Stimulated activated CD4-positive, alpha-beta T cell treated with anti-CD3 and anti-CD28 coated beads, Interleukin-2, amount 100 ng/mL, for 4 hours (primary cell): ENCODE measurements around the gene FAAP100.

ENCODE experiments used
- DNase-seq: peaks from one replicate; pipeline ENCODE4 v3.0.0-alpha.2; 2020; ENCODE audit warnings: low read depth

The FAAP100 gene

DNA sequence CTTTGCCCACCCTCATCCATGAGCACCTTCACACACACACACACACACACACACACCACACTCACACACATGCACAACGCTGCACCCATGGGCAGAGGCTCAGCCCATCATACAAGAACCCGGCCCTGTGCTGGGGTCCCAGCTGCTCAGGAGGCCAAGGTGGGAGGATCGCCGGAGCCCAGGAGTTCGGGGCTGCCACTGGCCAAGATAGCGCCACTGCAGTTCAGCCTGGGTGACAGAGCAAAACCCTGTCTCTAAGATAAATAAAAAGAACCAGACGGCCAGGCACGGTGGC lies 27.3 kb downstream of the FAAP100 start:
- no peak for DNase-seq

DNA sequence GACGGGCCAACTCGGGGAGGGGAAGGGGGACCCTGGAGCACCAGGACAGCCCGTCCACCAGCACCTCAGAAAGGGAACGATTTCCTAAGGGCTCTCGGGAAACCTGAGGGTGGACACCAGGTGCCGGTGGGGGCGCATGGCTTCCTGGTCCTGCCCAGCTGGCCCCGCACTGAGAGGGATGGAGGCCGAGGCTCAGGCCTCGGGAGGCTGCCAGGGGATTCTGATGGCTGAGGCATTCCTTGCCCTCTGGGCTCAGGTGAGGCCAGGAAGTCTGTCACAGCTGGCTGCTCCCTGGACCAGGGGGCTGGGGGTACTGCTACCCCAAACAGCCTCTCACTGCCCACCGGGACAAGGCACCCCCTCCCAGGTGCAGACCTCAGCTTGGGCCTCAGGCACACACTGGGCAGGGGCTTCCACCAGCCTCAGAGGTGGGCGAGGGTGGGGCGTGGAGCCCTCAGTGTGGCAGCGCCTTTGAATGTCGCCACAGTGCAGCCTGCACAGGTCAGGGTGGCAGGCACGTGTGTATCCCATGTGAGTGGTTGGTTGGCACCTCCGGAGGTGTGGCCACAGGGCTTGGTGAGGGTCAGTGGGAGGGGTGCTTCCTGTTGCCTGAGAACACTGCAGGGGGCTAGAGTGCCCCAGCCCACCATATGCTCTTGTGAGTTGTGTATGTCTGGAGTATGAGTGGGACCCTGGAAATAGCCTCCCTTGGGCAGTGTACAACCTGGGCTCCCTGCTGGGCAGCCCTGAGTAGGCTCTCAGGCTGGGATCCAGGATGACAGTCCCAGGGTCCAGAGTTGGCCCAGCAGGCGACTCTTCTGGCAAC lies 27.9 kb downstream of the FAAP100 start:
- DNase-seq, result no peak

DNA sequence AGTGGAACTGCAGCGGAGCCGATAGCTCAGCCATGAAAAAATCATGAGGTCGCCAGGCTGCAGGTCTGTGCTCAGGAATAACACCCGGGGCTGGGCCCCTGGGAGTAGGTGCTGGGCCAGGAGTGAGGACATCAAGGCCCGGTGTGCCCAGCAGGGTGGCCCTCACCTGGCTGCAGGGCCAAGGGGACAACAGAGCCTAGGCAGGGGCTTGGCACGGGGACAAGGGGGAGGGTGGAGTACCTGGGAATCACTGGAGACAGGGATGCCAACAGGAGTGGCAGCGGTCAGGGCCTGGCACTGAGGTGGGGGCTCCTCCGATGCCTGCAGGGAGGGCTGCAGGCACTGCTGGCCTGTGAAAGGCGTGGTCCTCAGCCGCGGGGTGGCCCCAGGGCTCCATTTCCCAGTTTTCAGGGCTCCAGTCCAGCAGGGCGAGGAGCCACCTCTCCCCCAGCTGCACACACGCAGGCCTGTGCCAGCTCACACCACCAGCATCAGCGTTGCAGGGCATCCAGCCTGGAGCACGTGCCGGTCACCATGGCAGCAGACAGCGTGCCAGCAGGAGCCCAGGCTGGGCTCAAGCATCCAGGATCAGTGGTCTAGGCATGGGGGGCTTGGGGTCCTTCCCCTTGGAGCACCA lies 28.6 kb downstream of the FAAP100 start:
- DNase-seq, result no peak

DNA sequence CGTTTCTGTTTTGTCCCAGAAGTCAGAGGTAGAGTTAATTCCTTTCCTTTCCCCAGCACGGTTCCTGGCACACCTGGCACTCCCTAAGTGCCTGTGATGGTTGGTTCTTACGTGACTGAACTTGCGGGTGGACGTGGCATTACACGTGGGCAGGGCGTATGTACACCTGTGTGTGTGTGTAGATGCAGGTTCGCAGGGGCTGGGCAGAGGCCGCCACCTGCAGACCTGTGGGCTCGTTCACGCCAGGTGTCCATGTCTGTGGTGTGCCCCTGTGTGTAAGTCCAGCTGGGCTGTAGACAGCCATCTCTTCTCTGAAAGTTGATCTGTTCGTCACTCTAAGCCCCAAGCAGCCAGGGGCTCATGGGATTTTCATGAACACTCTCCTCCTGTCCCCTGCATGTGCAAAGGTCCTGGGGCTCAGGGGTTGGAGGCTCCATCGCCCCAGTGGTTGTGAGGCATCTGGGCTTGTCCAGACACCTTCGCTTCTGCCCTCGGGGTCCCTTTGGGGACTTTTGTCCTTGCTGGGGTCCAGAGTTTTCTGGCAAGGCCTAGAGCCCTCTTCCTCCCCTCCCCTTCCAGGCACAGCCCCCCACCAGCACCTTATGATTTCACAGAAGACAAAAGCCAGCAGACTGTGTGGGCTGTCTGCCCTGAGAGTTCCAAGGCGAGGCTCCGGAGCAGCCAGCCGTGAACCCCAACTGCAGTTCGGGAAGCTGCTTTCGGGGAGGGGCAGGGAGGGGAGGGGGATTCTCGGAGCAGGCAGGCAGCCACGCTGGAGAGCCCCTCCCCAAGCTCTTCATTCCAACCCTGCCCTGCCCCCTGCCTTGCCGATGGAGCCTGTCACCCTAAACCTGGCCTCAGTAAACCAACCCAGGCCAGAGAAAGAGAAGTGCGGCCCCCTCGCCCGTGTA lies 29.4 kb downstream of the FAAP100 start:
- no peak for DNase-seq

DNA sequence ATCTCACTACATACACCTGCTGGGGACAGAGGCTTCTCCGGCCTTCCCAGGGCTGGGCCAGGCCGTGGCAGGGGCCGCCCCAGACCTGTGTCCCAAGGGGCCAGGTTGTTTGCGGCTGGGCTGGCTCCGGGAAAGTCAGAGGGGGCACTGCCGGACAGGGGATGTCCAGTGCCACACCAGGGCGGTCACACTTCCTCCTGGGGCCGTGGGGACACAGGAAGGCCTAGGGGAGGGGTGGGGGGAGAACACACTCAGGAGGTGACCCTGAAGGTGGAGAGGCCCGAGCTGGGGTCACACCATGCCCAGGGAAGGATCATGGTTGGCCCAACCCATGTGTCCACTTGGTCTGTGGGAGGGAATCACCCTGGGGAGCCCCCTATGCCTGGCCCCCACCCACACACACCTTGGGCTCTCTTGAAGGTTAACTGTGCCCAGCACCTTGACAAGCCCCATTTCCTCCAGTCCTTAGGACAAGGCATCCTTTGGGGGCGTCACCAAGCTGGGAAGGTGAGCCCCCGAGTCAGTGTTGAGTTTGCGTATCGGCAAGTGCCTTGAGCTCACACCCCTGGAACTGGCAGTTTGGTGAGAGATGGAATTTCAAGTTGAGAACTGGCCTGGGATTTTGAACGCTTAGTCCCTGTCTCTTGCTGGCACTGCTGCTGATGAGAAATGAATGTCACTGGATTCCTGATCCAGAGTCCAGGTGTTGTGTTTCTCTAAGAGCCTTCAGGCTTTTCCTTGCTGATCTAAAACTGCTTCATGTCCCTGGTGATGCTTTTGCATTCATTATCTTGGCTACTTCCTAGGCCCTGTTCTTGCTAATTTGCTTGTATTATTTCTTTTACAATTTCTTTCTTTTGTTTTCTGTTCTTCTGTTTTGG lies 31.9 kb downstream of the FAAP100 start:
- no peak for DNase-seq

DNA sequence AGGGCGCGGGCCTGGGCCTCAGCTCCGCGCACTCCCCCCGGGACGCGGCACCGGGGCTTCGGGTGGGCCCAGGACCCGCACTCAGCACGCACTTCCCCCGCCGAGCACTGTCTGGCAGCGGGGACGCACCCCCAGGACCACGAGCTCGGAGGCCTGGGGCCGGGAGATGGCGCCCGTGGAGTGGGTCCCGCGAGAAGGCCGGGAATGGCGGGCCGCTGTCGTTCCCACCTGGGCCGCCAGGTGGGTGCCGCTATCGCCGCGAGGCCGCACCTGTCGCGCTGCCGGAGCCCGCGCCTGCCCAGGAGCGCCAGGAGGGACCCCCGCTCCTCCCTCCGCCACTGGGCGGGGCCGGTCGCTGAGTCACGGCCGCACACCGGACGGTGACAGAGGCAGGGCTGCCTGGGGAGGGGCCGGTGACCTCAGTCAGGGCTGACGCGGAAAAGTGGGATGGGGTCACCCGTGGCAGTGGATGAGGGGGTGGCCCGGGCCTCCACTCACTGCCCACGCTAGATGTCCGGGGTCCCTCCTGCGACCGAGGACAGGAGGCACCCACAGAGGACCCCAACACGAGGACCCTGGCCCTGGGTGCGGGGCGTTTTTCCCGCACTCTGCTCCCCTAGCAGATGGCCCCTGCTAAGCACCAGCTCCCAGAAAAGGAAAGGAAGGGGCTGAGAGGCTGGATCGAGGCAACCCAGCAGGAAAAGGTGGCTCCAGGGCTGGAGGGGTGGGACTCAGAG lies 32.7 kb downstream of the FAAP100 start:
- DNase-seq, result peak; percentile 60

DNA sequence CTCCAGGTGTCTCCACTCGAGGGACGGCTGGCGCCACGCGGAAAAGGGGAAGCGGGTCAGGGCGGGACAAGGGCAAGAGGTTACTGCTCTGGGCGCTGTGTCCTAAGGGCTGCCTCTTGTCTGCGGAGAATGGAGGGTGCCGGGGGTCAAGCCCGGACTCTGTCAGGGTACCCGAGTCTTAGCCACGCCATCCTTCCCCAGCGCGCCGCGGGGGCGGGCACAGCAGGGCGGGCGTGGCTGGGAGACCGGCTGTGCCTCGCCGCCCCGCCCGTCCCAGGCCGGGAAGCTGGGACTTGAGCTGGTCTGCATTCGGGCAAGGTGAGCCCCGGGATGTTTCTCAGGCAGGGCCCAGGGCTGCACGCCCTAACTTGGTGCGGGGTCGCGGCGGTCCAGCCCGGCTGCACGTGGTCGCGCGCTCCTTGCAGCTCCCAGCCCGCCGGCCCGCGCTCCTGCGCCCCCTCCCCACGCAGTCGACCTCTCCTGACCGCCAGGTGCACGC lies 33.3 kb downstream of the FAAP100 start:
- DNase-seq, result no peak

DNA sequence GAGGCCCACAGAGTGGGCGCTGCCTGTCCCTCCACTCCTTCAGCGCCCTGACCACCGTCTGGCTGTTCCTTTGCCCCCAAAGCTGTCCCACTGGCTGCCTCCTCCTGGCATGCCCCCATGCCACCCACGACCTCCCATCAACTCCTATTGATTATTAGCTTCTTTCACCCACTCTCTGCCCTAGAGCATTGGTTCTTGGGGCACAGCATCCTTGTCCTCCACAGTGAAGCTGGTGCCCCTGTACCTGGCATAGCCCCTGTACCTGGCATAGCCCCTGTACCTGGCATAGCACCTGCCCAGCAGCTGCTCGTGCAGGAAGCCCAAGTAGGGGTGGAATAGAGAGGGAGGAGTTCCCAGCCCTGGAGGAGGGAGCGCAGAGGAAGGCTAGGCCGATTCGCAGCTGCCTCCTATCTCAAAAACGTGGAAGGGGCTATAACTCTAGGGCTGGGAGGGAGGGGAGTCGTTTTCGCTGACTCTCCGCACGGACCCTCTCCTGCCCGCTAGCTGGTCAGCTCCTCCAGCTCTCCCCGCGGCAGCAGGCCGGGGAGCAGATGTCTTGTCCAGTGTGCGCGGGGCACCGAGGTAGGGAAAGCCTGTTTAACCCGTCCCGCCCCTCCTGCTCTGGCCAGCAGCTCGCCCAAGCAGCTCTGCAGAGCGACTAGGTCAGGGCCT lies 33.9 kb downstream of the FAAP100 start:
- DNase-seq, result no peak

DNA sequence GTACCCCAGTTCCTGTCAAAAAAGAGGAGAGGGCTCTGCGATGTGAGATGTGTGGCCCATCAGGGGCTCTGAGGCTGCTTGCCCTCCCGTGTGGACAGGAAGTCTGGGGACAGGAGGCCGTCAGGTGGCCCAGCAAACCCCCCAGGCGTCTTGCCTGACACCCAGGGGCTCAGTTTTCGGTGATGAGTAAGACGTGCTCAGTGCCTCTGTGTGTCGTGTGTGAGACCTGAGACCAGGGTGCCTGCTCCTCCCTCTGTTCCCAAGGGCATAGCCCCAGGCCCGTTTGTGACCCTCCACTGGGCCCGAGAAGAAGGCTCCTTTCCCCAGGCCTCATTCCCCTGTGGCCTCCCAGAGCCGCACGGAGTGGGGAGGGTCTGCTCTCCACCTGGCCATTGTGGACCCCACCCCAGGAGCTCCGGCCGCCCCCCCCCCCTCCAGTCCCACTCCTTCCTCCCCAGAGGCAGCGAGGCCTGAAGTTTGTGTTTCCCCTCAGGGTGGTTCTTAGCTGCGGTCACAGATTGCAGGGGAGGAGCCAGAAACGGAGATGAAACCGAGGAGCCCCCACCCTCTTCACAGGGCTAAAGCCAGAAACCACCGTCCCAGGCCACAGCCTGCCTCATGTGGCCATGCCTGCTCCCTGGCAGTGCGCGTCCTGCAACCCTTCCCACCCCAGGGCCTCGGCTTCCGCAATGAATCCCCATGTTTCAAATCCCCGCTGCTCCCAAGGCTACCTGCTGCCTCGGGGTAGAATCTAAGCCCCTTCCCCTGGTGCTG lies 34.6 kb downstream of the FAAP100 start:
- no peak for DNase-seq

DNA sequence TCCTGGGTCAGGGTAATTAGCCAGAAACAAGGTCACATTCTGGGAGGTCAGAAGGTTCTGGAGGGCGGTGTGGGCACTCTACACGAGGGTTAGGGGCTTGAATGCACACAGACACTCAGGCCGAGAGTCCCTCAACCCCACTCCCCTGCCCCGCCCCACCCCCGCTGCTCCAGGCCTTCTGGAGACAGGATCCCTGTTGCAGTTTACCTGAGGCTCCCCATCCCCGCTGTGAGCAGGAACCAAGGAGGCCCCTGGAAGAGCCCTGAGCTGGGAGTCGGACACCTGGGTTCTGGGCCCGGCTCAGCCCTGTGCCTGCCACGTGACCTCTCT lies 35.2 kb downstream of the FAAP100 start:
- no peak for DNase-seq

DNA sequence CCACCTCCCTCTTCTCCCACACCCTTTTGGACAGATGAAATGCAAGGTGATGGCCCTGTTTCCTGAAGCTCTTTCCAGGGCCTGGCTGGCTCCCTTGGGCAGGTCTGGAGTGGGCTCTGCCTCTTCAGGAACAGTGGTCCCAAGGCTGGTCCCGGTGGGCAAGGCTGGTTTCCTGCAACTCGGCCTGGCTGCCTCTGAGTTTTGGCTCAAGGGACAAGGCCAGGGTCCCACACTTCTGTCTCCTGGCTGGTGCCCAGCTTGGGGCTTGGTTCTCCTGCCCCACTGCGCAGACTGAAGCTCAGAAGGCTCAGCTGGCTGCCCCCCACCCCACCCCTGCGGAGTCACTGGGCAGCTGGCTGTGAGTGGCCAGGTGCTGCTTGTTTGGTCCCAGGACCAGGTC lies 35.7 kb downstream of the FAAP100 start:
- no peak for DNase-seq

DNA sequence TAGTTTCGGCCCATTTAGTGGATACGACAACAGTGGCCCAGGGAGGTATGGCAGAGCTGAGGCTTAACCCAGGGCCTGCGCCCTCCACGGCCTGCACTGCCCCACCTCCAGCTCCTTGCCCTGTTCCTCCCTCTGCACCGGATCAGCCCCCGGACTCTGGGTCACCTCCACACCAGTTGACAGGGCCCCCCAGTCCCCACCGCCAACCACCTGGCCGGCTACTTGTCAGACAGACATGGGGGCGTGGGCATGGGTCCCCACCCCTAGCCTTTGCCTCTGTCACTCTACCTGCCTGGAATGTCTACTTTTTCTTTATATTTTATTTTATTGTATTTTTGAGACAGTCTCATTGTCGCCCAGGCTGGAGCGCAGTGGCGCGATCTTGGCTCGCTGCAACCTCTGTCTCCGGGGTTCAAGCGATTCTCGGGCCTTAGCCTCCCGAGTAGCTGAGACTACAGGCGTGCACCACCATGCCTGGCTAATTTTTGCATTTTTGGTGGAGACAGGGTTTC lies 36.6 kb downstream of the FAAP100 start:
- no peak for DNase-seq

DNA sequence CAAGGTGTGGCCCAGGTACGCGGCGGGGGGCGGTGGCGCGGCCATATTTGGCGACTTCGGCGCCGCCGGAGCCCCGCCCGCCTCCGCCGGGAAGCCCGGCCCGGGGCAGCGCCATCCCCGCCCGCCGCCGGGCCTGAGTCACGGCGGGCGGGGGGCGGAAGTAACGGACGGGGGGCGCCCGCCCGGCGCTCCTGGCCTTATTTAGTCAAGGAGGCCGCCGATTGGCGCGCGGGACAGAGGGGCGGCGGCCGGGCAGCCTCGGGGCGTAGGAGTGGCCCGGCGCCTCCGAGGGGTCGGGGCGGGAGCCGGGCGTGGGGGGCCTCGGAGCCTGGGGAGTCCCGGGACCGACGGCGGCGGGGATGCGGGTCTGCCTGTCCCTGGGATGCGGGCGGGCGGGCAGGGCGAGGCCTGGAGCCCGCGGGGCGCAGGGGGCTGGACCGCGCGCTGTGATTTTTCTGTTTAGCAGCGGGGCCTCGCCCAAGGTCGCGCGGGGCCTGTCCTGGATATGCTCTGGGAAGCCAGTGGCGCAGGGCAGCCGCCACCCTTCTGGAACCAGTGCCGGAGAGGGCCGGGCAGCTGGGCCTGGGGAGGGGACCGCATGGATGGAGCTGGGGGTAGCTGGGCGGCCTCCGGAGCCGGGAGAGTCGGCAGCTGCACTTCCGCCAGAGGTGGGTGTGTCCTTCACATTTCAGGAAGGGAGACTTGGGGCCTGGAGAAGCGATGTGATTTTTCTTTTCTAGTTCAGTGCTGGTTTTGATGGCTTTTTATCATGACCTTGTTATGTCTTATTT lies 37.2 kb downstream of the FAAP100 start:
- peak; percentile 74 for DNase-seq

DNA sequence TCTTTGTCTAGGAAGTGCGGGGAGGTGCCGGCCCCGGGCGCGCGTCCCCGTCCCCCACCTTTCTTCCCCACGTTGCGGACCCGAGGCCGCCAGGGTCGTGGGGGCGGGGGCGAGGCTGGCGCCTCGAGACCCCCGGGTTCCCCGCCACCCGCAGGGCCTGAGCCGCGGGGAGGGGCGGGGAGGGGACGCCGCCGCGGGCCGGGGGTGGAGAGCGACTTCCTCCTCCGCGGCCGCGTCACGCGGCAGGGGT lies 37.7 kb downstream of the FAAP100 start:
- no peak for DNase-seq

DNA sequence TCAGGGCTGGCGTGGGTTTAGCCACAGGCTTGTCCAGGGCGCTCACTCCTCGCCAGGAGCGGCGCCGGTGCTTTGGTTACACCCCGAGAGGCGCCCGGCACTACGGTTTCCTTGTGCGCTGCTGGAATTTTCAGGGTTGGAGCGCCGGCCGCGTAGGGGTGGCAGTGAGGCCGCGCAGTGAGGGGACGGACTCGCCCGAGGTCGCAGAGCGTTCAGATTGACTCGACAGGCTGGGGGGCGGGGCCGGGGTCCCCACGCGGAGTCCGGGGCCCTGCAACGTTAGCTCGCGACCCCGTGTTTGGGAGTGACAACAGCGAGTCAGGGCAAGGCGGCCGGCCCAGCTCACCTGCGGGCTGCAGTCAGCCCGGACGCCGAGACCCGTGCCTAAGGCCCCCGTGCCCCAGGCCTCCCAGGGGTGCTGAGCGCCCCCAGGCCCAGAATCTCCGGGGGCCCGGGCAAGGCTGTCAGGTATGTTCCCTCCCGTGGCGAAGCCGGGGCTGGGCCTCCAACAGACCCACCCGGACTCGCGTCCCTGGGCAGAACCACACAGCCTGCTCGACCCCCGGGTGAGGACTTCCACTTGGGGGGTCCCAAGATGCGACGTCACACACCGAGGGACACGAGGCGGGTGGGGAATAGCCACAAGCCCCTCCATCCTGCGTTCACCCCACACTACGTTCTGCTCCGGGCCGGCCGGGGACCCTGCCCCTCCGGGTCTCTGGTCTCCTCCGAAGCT lies 38.2 kb downstream of the FAAP100 start:
- DNase-seq, result no peak

DNA sequence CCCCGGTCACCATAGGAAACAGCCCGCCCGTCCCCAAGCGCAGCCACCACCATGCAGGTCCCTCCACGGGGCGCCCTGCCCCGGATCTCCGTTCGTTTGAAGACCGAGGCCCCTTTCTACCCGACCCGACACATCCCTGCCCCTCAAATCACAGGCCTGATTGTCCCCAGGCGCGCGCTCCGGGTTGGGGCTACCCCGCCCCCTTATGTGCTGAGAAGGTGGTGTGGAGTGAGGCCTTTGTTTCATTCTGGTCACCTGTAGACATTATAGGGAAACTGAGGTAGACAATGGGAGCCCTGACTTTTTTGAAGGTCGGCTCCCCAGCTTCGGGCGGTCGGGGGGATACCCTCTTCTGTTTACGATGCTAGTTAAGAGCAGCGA lies 38.8 kb downstream of the FAAP100 start:
- no peak for DNase-seq

DNA sequence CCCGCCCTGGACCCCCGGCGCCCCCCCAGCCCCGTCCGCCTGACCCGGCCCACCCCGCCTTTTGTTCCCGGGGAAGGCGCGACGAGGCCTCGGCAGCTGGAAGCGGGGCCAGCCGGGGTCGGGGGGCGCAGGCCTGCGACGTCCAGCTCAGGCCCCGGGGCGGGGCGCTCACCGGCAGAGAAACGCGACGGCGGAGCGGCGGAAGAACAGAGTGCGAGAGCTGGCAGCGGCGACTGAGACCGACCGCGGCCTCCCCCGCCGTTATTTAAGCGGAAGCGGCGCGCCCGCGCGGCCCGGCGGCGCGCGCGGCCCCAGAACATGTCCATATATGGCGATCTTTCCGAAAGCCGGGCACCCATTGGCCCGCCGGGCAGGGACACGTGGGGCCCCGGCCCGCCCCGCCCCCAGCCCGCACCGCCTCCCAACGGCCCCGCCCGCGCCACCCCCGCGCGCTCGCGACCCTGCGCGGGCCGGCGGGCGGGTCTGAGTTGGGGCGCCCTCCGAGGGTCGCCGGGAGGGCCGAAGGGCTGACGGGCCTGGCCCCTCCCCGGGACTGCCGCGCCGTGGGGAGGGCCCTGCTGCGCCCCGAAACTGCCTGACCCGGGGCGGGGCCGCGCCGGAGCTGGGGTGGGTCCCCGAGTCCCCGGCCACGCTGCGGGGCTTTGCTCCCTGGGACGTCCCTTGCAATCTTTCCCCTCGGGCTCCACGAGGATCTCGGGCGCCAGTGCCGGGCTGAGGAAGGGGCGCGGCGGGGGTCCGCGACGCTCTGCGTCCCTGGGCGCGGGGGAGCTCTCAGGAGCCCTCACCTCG lies 39.4 kb downstream of the FAAP100 start, which contains the start of gene ACTG1:
ACTG1 (minus strand) TSS at position 238 of the 810 bp plus-strand sequence. CDS start 445 bp downstream, outside the sequence.
- peak; percentile 90 for DNase-seq
